Heart left ventricle (tissue), 13 donors: ENCODE results near the gene OGDH.

ENCODE experiments used
- POLR2A ChIP-seq, 2 donors: fragments of 450-650 bp; IDR thresholded peaks; one replicate each; pipeline ENCODE4 v1.6.1; 2017; ENCODE audit warnings: antibody characterized with exemption in 2 of 2, mild to moderate bottlenecking in 2 of 2, moderate library complexity in 2 of 2
- TF ChIP-seq, protein P1 (sequence below), 12 donors: fragments of 200-600 bp; sonication (generic) in 4 of 12; IDR thresholded peaks; one replicate each; pipeline versions ENCODE4 v1.5.0 to v1.8.0; 2018 to 2022; ENCODE audit warnings: antibody characterized with exemption in 12 of 12, mild to moderate bottlenecking in 5 of 12
- donor health status: ischemic (EF 13 %, LVEDD 7.1; RV severe dilation, severe dysfunction).
- donor health status: DM: no; HTN: yes; CAD: no.
- donor health status: DM: no; HTN: no; CAD: no.
- donor health status: ischemic (EF 25% LVEDD 6.9; RV normal size, moderate dysfunction).
- donor health status: ischemic (EF 25% LVEDD 5.7; RV mildly dilated, moderate dysfunction).
- donor health status: ischemic (EF 35%, LVEDD 5.7; RV mildly dilated, moderate dysfunction).
- donor health status: nonischemic (EF 11% LVEDD 7.7; RV severe dilation, severe dysfunction).
- donor health status: DM: yes; HTN: yes; CAD: no.
- donor health status: PGD.
- donor health status: ischemic (EF 29% LVEDD 5.4; RV normal size, mild dysfunction).
- donor health status: nonischemic (EF 23%, LVEDD 6.1; RV moderate dilation, normal function).

DNA sequence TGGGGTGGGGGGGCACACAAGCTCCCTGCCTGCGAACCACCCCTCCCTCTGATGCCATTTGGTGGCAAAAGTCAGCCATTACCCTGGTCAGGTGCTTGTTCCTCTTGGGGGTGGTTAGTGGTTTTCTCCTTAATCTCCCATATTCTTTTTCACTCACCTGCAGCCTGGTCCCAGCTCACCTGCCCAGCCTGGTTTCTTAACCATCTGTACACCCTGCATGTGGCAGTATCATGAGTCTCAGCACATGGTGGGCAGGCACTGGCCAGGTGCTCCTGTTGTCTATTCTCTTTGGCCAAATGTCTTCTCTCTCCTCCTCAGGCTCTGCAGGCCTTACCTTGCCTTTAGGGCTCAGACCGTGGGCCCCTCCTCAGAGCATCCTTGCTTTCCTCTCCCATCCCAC lies 30.5 kb downstream of the OGDH start:
- TF ChIP-seq, protein P1, sequence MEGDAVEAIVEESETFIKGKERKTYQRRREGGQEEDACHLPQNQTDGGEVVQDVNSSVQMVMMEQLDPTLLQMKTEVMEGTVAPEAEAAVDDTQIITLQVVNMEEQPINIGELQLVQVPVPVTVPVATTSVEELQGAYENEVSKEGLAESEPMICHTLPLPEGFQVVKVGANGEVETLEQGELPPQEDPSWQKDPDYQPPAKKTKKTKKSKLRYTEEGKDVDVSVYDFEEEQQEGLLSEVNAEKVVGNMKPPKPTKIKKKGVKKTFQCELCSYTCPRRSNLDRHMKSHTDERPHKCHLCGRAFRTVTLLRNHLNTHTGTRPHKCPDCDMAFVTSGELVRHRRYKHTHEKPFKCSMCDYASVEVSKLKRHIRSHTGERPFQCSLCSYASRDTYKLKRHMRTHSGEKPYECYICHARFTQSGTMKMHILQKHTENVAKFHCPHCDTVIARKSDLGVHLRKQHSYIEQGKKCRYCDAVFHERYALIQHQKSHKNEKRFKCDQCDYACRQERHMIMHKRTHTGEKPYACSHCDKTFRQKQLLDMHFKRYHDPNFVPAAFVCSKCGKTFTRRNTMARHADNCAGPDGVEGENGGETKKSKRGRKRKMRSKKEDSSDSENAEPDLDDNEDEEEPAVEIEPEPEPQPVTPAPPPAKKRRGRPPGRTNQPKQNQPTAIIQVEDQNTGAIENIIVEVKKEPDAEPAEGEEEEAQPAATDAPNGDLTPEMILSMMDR (IDR thresholded peaks at IDR 0.05): no peak
- no peak for TF ChIP-seq POLR2A (IDR thresholded peaks at IDR 0.05)
